Myocyte (in vitro differentiated cells): ENCODE data around the gene RBM33. TPM values are rescaled to one million over a fixed set of nuclear protein-coding genes. Genes with fewer than 3 reads are reported as not detected.
A peak's percentile ranks its signal among the peaks of the same experiment; 100 is the strongest.
"Not testable (repeated sequence)": the region's sequence is repeated elsewhere in the genome, so short reads cannot be mapped to it uniquely, and the experiment has no call there.

ENCODE experiments used
- DNase-seq: peaks from one replicate; pipeline ENCODE4 v3.0.0-alpha.2; 2012; ENCODE audit warnings: low read depth
- total RNA-seq: library from RNA; depleted of rRNA; stranded (reverse); fragments of >200 nt; gene quantifications from 2 replicates; pipeline ENCODE4 v1.2.3, GENCODE V29; 2014

Gene RBM33
- total RNA-seq, 1 donor from 2014 or later: 29.4 TPM

DNA sequence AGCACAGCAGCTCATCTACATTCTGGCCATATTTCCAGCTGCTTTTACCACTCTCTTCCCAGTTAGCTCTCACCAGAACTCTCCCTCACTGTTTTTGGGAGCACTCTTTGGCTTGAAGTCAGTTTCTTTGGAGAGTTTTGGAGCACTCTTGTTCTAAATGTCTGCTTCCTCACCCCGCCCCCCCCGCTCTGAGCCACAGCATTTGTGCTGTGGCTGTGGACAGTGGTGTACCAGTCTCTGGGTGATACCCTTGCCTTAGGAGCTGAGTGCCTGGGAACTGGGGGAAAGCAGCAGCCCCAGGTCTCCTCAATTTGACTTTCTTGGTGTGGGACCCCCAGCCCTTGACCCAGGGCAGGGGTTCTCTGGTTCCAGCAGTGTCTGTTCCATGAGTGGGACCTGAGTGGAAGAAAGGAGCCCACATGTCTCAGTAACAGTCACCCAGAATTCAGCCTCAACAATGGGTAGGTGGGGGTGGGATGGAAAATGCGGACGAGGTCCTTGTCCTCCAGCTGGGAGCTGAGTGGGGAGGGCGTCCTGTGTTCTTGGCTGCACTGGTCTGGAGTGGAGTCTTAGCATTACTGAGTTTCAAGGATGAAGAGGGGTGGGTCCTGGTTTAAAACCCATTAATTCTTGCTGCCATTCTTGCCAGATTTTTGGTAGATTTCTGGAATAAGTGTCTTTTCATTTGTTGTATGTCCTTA is 18.0 kb downstream of the RBM33 start:
- peak; percentile 32 for DNase-seq

DNA sequence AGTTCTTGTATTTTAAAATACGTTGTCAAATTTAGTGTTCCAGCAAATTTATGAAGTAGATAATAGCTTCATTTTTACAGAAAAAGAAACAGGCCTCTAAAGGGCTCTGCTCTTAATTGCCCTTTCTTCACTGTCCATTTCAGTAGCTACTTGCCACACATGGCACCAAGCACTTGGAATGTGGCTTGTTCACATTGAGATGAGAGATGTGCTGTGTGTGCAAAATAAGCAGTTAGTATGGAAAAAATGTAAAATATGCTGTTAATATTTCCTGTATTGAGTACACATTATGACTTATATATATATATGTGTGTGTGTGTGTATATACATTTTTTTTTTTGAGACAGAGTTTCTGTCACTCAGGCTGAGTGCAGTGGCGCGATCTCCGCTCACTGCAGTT is 19.5 kb downstream of the RBM33 start:
- no peak for DNase-seq

DNA sequence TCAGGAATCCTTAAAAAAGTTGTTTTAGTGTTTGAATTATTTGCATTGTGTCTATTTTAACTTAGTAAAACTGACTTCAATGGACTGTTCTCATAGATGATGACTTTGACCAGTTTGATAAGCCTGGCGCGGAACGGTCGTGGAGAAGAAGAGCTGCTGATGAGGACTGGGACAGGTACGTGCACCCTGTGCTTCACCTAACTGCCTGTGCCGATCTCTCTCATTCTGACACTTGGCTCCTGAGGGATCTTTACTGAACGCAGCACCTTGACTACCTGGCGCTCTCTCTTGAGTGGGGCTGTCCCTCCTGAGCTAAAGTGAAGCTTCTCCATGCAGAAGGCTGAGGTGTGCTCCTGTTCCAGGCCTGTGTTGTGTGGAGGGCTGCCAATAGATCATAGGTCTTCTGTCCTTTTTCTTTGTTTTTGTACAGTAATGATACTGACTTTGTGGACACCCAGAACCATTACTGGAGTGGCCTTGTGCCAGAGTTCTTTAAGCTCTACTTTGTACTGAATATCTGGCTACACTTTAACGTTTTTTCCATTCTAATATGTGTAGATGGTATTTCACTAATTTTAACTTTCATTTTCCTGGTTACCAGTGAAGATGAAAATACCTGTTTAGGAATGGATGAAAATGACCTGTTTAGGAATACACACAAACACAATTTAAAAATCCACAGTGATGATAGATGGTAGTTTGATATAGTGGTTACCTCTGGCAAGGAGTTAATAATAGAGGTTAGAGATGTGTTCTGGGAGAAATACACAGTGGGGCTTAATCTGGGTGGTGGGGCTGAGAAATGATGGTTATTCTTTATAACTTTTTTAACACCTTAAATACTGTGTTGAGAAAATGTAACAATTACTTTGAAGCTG is 20.9 kb downstream of the RBM33 start:
- no peak for DNase-seq

GRCh38 chr7:155665957-155666287 is 21.5 kb downstream of the RBM33 start:
- peak; percentile 37 for DNase-seq

GRCh38 chr7:155667241-155667829 is 22.9 kb downstream of the RBM33 start:
- peak; percentile 39 for DNase-seq

DNA sequence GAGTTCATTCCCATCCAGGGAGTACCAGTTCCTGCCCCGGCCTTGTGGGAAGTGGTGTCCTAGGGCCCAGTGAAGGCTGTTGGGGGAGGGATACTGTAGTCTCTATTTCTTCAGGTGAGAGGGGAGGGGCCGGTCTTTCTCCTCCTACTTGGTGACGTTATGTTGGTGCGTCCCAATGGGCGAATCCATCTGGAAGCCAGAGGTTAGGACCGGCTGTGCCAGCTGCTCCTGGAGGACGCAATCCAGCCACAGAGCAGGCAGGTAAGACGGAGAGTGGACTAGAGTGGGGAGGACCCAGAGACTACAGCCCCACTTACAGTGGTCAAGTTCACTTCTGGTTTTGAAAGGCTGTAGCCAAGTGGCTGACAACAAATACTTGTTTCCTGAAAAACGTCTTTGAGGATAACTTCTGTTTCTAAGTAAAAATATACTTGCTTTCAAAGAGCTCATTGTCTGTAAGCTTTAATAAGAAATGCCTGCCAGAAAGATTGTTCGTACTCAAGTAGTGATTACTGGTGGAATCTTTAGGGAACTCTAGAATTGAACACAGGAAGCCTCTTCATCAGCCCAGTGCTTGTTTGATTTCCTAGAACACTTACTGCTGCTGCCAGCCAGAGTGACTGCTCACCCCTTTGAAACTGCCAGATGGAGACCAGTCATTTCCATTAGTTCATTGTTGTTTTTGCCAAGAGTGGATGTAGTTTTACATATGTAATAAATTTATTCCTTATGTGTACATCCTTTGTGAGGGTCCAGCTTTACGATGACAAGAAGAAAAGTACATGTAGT is 25.4 kb downstream of the RBM33 start:
- DNase-seq: no peak

DNA sequence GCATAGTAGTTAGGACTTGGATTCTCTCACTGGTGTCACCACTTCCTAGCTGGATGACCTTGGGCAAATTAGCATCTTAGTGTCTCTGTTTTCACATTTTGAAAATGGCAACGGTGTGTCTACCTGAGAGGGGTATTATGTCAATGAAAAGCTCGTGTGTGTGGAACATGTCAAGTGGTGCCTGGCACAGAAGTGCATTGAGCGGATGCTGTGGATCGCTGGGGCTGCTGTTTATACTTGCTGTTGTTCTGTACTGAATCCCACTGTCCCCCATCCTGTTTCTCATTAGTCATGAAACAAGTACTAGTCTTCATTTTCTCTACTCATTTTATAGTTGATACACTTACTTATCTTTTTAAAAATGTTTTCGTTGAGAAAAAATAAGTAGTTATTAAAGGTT is 26.1 kb downstream of the RBM33 start:
- DNase-seq: no peak

DNA sequence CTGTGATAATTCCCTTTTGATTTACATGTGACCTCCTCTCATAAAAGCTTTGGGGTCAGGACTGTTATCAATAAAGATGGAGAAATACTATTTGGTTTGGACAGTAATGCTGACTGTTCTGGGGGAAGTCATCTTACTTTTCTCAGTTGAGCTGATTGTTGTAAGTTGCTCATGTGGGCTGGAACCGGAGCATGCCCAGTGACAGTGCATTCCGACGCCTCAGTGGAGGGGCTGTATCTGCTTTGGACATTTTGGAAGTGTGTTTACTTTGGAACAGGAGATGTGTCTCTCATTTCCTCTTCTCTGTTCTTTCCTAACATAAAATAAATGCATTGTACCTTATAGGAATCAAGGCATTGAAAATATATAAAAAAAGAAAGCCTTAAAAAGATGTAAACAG is 30.1 kb downstream of the RBM33 start:
- no peak for DNase-seq

- DNase-seq: no peak
These were observed 31.6 kb downstream of the RBM33 start for GRCh38 chr7:155676052-155676451.

DNA sequence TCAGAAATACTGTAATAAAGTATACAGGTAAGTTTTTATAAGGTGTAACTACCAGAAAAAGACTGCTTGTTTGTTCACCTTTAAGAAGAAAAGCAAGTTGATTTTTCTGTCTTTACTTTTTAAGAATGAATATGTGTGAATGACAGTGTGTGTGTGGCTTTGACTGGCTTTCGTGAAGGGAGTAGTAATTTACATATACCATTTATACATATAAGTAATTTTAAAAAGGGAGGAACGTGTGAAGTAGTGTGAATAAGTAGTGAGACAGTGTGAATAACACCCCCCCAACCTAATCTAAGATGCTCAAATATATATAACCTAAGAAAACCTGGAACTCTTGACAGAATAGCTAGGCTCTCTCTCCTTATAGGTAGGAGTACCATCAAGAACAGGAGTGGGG is 33.2 kb downstream of the RBM33 start:
- no peak for DNase-seq

DNA sequence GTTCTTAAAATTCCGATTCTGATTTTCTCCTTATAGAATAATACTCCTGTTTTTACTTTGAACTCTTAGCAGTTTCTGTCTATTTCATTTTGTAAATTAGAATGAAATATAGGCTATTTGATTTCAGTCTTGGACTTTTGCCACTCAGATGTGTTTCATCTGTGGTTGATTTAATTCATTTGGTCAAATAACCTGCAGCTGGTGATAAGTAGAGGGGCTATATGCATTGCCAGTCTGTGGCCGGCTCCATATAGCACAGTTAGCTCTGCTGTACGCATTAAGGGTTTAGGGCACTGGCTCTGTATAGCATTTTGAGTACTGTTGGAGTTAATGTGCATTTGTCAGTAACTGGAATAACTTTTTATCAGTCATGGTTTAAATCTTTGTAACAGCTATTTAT is 35.7 kb downstream of the RBM33 start:
- DNase-seq: no peak

DNA sequence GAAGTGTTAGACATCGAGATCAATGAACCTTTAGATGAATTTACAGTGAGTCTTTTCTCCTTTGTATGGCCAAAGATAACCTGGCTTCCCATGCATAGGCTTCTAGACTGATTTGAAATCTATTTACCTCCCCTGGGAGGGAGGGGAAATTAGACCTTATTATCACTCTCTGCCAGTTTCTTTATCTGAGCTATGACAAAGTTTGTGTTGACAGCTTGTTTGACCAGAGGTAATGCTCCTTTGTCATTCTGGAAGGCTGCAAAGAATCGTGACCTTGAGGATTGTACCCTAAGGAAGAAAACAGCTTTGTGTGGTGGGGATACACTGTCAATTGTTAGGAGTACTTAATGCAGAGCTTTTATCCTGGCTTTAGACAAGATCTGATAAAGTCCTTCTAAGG is 36.4 kb downstream of the RBM33 start:
- DNase-seq: no peak

- DNase-seq: no peak
These were observed 37.2 kb downstream of the RBM33 start for GRCh38 chr7:155681663-155682062.

DNA sequence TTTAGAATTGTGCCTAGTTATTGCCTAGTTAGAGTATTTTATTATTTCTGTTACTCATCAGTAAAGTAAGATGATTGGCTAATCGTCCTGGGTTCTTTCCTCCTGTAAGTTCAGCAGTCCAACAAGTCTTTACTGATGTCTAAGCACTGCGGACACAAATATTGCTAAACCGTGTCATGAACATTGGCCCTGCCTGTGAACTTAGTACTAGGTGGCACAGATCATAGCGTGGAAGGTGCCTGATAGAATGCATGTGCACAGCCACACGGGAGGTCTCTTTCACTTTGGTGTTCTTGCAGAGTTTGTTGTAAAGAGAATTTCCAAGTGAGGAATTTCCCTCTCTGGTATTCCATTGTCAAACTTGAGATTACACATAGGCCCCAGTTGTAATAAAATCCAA is 38.0 kb downstream of the RBM33 start:
- no peak for DNase-seq

DNA sequence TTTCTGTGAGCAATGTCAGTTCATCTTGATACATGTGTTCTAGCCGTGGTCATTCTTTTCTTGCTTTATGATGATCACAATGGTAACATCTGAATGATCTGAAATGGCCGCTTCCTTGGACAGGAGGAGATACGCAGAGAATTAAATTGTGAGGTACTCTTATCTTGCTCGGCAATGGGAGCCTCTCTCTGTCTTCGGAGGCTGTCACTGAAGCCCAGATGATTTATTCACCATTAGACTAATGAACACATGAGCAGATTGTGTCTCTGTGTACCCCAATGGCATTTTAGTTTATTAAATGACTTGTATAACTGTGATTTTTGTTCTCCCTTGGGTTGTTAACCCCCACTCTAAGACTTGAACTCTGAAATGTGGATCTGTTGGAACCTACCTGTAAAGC is 38.6 kb downstream of the RBM33 start:
- DNase-seq: no peak

- no peak for DNase-seq
These were observed 39.3 kb downstream of the RBM33 start for GRCh38 chr7:155683714-155684113.

DNA sequence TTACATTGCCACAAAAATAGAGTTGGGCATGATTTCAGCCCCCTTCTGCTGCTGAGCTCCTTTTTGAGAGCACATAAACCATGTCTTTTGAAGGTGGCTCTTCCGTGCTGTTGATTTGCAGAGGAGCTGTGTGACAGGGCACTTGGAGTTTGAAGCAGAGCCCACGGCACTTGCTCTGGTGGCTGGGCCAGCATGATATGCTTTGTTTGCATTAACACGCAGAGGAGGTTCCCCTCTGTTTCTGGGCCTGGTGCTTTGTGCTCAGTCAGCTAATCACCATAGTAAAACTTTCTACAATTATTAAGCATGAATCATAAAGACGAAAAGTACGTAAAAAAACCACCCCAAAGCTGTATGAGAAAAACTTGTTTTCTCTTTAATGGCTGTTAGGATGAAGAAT is 40.1 kb downstream of the RBM33 start:
- no peak for DNase-seq

DNA sequence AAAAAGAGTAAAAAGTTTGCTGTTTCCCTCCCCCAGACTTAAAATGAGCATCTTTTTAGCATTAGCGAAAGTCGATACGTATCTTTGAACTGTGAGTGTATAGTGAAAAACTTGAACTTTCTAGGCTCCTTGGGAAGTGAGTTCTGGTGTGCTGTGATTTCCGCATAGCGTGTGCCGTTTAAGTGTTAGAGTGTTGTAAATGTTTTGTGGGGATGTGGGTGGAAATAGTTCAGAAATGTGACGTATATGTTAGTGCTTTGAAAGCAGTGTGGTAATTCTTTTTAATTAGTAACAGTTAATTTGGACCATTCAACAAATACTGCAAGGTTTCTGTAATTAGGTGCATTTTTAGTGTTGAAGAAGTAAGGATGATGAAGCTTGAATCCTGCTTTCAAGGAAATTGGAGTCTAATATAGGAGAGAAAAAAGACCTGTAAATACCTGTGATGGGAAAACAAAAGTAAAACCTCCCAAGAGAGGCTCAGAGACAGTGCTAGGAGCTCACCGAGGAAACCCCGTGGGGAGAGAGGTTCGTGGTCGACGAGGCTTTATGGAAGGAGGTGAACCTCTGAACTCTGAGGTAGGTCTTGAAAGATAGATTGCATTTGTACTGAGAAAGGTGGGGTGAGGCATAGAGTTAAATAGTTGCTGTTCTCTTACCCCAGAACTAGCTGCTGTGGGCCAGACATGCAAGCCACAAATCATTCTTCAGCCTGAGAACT is 40.8 kb downstream of the RBM33 start:
- no peak for DNase-seq

GRCh38 chr7:155685791-155686160 is 41.3 kb downstream of the RBM33 start:
- DNase-seq: no peak

GRCh38 chr7:155686620-155687324 is 42.3 kb downstream of the RBM33 start:
- DNase-seq: not testable (repeated sequence)
